ENCODE measurements around the gene CYP19A1. TPM values are rescaled to one million over a fixed set of nuclear protein-coding genes. Genes with fewer than 3 reads are reported as not detected.

Gene CYP19A1
- total RNA-seq, 1 donor from 2014 or later: not detected

DNA sequence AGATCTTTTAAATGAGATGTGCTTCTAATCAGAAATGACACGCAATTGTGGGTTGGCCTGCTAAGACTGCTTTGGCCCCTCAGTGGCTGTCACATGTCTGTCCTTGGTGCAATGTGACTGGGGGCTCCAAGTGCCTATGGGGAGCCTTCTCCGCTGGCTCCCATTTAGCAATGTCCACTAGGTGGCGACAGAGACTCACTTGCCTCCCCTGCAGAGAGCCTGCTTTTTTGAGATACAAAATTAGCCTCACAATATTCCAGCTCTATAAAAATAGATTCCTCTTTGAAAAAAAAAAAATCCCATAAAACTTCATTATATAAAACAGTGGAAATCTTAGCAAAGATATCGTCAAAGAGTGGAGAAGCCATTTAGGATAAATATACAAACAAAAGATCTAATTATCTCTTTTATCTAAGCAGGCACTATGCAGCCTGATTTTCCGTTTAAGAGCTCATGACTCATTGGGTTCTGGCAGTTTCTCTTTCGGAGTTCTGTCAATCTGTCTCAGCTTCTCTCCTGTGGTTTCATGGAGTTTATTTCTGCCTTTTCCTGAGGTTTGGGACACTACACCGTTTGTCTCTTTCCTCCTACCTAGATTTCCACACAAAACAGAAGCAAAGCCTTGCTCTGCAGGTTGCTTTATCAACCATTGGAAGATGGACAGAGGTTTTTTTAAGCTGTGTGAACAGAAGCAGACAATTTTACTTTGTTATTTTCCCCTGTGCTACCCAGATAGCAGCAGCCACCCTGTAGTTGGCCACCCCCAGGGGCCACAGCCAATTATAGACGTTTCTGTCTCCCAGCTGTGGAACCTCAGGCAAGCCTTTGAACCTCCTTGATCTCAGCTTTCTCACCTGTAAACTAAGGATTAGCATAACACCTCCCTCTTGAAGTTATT lies 175.3 kb downstream of the CYP19A1 start:
- H3K36me3 Mint-ChIP-seq: no peaks in the 10 kb centered on the region
- no peak overlapping the region for H3K4me3 Mint-ChIP-seq
- TF ChIP-seq CTCF (IDR thresholded peaks at IDR 0.05) (peak; percentile 99), EZH2phosphoT487 (IDR thresholded peaks at IDR 0.05) (no peak), EZH2 (IDR thresholded peaks at IDR 0.05) (no peak)
- no peak overlapping the region for H3K27ac ChIP-seq
- H3K79me2 ChIP-seq (ENCODE audit: low read depth): no peaks in the 10 kb centered on the region
- H3K4me1 ChIP-seq: peaks cover 8% of the 10 kb centered on the region
- H3K9me3 Mint-ChIP-seq: no peaks in the 10 kb centered on the region
- H3F3A ChIP-seq (ENCODE audit: low read depth): peaks cover 7% of the 10 kb centered on the region
- no peaks in the 10 kb centered on the region for H4K20me1 ChIP-seq (ENCODE audit: low read depth)
- no peaks in the 10 kb centered on the region for H3K9me3 ChIP-seq (ENCODE audit: low read depth)
- H2AFZ ChIP-seq (replicated peaks): peak overlapping the region; percentile 15
- no peaks in the 10 kb centered on the region for H3K27me3 Mint-ChIP-seq (ENCODE audit: insufficient read depth, low read depth)
- H3K4me2 ChIP-seq: peak overlapping the region; percentile 24
- H3K27ac Mint-ChIP-seq: no peak overlapping the region
- no peaks in the 10 kb centered on the region for H3K36me3 ChIP-seq
- peaks cover 11% of the 10 kb centered on the region for H3K4me1 Mint-ChIP-seq
- H3K27me3 ChIP-seq: no peaks in the 10 kb centered on the region
- DNase-seq (ENCODE audit: low spot score): peak; percentile 75
- H3K4me3 ChIP-seq: no peak overlapping the region
- H3K9ac ChIP-seq: no peak overlapping the region

DNA sequence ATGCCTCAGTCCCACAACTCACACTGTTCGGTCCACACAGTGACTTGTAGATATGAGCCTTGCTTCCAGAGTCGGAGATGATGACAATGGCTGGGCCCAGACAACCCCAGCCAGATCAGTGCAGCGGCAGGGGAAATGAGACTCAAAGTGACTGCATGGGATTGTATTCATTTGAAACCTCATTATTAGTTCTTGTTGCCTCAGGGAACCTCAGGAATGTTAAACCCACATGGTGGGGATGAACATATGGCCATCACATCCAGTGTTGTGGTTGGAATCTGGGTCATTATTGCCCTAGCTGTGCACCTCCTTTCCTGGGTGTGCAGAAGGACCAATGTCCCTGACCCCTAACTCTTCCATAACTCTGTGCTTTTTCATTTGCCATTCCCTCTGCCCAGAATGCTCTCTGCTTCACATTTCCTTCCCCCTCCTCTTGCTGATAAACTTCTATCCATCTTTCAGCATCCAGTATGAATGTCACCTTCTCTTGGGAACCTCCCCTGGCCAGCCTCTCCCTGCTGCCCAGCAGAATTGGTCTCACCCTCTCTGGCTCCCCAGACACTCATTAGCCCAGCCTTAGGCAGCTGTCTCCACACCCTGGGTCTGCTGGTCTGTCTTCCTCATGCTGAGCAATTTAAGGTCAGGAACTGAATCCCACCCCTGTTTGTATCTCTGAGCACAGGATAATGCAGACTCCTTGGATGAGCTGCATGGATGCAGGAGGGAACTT lies 176.7 kb downstream of the CYP19A1 start:
- Histone ChIP-seq H3K36me3 (no peaks in the 10 kb centered on the region), H4K20me1 (ENCODE audit: low read depth) (no peaks in the 10 kb centered on the region), H3K4me1 (peaks cover 8% of the 10 kb centered on the region), H3K4me2 (no peak overlapping the region), H3K27ac (no peak overlapping the region), H3F3A (ENCODE audit: low read depth) (peaks cover 7% of the 10 kb centered on the region), H3K79me2 (ENCODE audit: low read depth) (no peaks in the 10 kb centered on the region), H3K9me3 (ENCODE audit: low read depth) (no peaks in the 10 kb centered on the region), H3K27me3 (no peaks in the 10 kb centered on the region), H3K4me3 (no peak overlapping the region), H3K9ac (no peak overlapping the region), H2AFZ (replicated peaks) (no peak overlapping the region)
- Mint-ChIP-seq H3K4me3 (no peak overlapping the region), H3K9me3 (no peaks in the 10 kb centered on the region), H3K27me3 (ENCODE audit: insufficient read depth, low read depth) (no peaks in the 10 kb centered on the region), H3K27ac (no peak overlapping the region), H3K4me1 (peaks cover 11% of the 10 kb centered on the region), H3K36me3 (no peaks in the 10 kb centered on the region)
- no peak for DNase-seq (ENCODE audit: low spot score)
- no peak for TF ChIP-seq CTCF (IDR thresholded peaks at IDR 0.05)
- TF ChIP-seq EZH2phosphoT487 (IDR thresholded peaks at IDR 0.05): no peak

GRCh38 chr15:51160484-51160883 lies 177.9 kb downstream of the CYP19A1 start:
- no peak overlapping the region for H3K27ac Mint-ChIP-seq
- Histone ChIP-seq H3K9ac (no peak overlapping the region), H4K20me1 (ENCODE audit: low read depth) (no peaks in the 10 kb centered on the region), H3K79me2 (ENCODE audit: low read depth) (no peaks in the 10 kb centered on the region), H3K36me3 (no peaks in the 10 kb centered on the region), H3K4me3 (no peak overlapping the region), H3K4me2 (no peak overlapping the region), H2AFZ (replicated peaks) (no peak overlapping the region), H3K27me3 (no peaks in the 10 kb centered on the region), H3K9me3 (ENCODE audit: low read depth) (no peaks in the 10 kb centered on the region), H3K4me1 (peaks cover 8% of the 10 kb centered on the region), H3K27ac (no peak overlapping the region), H3F3A (ENCODE audit: low read depth) (peaks cover 7% of the 10 kb centered on the region)
- TF ChIP-seq EZH2phosphoT487 (IDR thresholded peaks at IDR 0.05) (no peak), CTCF (IDR thresholded peaks at IDR 0.05) (no peak), EZH2 (IDR thresholded peaks at IDR 0.05) (no peak)
- H3K27me3 Mint-ChIP-seq (ENCODE audit: insufficient read depth, low read depth): no peaks in the 10 kb centered on the region
- H3K4me3 Mint-ChIP-seq: no peak overlapping the region
- no peak for DNase-seq (ENCODE audit: low spot score)
- H3K9me3 Mint-ChIP-seq: no peaks in the 10 kb centered on the region
- peaks cover 11% of the 10 kb centered on the region for H3K4me1 Mint-ChIP-seq
- no peaks in the 10 kb centered on the region for H3K36me3 Mint-ChIP-seq

Small RNA genes lying within 50 kb of the gene (microRNA-seq; reads per million reads assigned to microRNA genes)
- gene MIR4713: 1.3 reads per million
- gene MIR7973-1: not detected
- gene MIR7973-2: not detected

Small RNA genes lying within 50 kb of the gene (small RNA-seq; reads per million reads assigned to genes)
- gene AC020891.4 (not detected), gene MIR4713 (not detected), gene MIR7973-1 (not detected)

Other genes starting within 250 kb of the CYP19A1 start
- gene TNFAIP8L3, start 243.7 kb downstream of the CYP19A1 start, total RNA-seq (ENCODE audit: low replicate concordance): not detected in 2 replicates
- 2.4 and 5.3 TPM in 2 replicates for gene GLDN, start 3.1 kb upstream of the CYP19A1 start, total RNA-seq (ENCODE audit: low replicate concordance)